SK-N-DZ (cell line): ENCODE measurements around the gene ZNF888.
"Not testable (repeated sequence)": the region's sequence is repeated elsewhere in the genome, so short reads cannot be mapped to it uniquely, and the experiment has no call there.

ENCODE experiments used
- DNase-seq: peaks from one replicate; pipeline ENCODE4 v3.0.0-alpha.2; 2015; ENCODE audit warnings: low spot score

Gene ZNF888

DNA sequence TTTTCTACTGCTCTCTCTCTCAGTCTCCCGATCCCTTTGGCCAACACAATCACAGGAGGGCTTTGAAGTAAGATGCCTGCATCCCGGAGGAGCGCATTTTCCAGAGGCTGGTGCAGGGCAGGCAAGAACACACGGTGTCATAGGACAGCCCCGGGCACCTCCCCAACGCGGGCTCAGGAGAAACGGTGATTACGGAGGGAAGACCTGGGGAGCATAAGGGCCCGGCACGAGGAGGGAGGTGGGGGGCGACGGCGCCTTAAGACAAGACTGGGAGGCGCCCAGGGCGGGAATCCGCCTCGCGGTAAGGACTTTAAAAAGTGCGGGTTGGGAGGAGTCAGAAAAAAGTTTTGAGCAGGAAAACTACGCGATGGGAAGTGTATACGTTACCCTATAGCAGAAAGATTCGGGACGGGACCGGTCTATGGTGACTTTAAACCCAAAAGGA is 18.7 kb upstream of the ZNF888 start:
- DNase-seq = peak; percentile 25

DNA sequence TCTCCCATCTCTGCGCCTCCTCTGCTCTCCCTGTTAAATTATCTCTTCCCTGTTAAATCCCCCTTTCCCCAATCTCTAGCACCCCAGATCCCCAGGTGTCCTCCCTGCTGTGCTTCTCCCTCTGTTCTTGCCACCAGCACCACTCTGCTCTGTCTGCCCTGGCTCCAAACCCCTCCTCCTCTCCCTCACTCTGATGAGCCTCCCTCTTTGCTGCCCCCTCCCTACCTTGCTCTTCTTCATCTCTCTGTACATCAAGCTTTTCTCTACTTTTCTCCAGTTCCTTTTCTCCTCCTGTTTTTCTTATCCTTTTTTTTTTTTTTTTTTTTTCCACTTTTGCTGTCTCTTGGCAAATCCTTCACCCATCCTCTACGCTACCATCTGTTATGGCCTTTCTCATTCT is 18.3 kb upstream of the ZNF888 start:
- DNase-seq = not testable (repeated sequence)

DNA sequence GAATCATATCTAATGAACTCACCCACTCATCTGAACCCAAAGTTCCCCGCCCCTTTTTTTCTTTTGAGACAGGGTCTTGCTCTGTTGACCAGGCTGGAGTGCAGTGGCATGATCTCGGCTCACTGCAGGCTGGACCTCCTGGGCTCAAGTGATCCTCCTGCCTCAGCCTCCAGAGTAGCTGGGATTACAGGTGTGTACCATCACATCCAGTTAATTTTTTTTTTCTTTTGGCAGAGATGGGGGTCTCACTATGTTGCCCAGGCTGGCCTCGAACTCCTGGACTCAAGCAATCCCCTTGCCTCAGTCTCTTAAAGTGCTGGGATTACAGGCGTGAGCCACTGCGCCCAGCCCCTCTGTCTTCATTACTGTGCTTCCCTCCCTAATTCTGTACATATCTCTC is 17.7 kb upstream of the ZNF888 start:
- not testable (repeated sequence) for DNase-seq

DNA sequence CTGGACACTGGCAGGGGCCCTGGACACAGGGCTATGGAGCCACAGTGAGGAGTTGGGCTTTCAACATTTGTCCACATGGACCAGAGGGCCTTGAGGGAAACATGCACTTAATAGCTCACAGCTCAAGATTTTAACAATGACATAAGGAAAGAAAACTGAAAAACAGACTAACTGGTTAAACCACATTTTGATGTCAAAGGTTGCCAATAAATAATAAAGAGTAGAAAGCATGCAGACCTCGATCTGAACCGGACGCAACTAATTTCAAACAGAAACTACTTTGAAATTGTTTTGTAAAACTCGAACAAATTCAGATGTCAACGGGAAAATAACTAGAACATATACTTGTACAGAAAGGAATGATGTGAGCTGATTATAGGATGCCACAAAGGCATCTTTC is 15.5 kb upstream of the ZNF888 start:
- DNase-seq = no peak

DNA sequence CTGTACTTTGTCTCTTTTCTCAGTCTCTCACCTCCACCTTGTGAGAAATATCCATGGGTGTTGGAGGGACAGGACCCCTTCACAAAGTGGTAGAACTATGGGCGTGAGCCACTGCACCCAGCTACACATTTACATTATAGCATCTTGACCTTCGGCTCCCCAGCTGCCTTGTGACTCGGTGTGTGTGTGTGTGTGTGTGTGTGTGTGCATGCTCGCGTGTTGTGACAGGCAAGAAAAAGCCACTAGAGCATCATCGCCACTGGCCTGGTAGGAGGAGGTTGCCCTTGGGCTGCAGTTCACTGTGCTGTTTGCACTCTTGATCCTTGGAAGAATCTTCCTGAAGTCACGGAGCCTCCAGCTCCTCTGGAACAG is 13.7 kb upstream of the ZNF888 start:
- no peak for DNase-seq

DNA sequence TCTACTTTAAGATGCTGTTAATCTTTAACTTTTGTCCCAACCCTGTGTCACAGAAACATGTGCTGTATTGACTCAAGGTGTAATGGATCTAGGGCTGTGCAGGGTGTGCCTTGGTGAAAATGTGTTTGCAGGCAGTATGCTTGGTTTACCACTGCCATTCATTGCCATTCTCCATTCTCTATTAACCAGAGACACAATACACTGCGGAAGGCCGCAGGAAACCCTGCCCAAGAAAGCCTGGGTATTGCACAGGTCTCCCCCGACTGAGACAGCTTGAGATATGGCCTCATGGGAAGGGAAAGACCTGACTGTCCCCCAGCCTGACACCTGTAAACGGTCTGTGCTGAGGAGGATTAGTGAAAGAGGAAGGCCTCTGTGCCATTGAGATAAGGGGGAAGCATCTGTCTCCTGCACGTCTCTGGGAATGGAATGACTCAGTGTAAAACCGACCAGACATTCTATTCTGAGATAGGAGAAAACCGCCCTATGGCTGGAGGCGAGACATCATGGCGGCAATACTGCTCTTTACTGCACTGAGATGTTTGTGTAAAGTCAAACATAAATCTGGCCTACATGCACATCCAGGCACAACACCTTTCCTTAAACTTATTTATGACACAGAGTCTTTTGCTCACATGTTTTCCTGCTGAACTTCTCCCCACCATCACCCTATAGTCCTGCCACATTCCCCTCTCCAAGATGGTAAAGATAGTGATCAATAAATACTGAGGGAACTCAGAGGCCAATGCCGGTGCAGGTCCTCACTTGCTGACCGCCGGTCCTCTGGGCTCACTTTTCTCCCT is 13.1 kb upstream of the ZNF888 start:
- DNase-seq = no peak

DNA sequence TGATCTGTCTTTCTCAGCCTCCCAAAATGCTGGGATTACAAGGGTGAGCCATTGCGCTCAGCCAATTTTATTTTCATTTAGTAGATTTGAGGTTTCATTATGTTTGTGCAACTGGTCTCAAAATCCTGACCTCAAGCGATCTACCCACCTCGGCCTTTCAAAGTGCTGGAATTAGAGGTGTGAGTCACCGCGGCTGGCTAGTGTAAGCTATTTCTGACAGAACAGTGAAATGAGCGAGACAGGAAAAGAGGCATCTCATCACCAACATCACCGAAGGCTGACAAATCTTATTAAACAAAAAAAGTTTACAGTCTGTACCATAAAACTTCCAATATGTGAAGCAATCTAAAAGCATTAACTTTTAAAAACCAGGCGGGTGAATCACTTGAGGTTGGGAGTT is 12.2 kb upstream of the ZNF888 start:
- no peak for DNase-seq

DNA sequence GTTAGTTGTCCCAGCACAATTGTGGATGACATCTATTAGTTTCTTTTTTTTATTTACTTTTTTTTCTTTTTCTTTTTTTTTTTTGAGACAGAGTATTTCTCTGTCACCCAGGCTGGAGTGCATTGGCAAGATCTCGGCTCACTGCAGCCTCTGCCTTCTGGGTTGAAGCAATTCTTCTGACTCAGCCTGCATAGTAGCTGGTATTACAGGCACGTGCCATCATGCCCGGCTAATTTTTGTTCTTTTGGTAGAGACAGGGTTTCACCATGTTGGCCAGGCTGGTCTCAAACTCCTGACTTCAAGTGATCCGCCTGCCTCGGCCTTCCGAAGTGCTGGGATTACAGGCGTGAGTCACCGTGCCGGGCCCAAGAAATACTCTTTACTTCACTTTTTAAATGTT is 1.4 kb upstream of the ZNF888 start:
- not testable (repeated sequence) for DNase-seq

DNA sequence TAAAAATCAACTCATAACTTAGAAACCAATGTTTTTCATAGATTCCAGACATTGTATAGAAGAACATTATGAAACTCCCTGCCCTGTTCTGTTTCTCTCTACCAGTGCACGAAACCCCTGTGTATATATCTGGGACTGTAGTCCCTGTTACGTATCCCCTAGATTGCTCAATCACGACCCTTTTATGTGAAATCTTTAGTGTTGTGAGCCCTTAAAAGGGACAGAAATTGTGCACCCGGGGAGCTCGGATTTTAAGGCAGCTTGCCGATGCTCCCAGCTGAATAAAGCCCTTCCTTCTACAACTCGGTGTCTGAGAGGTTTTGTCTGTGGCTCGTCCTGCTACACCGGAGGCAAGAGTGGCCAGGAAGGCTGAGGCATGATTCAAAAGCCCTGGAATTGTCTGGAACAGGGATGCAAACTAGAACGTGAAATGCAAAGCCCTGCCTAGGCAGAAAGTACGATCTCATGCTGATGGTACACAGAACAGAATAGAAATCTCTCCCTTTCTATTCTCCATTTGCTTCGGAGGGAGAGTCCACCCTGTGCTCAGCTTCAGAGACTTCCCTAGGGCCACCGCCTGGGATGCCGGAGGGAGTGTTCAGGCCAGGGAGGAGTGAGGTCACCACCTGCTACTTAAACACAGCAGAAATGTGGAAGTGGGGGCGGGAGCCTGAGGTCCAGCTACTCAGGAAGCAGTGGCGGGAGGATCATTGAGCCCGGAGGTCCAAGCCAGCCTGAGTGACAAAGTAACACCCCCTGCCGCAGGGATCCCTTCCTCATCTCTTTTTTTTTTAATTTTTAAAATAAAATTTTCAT is 758 bp upstream of the ZNF888 start:
- no peak for DNase-seq

DNA sequence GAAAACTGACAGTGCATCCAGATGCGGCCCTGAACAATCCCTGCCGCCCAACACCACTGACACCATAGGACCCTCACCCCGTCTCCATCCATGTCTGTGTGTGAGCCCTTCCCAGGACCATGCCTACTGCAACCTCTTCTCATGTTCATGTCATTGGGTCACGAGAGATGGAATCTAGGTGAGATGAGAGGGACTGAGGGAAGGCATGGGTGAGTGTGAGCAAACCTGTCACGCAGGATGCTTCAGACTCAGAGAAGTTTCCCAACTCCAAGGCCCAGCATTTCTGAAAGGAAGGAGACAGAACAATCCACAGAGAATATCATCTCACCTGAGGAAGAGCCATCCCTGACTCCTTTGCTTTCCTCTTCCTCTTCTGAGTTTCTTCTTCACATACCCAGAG is 5.7 kb downstream of the ZNF888 start:
- DNase-seq = no peak

DNA sequence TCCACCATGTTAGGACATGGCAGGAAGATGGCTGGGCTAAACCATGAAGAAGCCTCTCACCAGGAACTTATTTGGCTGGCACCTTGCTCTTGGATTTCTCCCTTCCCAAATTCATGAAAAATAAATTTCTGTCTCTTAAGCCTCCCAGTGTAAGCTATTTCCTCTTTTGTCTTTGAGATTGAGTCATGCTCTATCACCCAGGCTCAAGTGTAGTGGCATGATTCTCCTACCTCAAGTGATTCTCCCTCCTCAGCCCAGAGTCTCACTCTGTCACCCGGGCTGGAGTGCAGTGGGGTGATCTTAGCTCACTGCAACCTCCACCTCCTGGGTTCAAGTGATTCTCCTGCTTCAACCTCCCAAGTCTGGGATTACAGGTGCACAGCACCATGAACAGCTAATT is 12.6 kb downstream of the ZNF888 start:
- DNase-seq = no peak

DNA sequence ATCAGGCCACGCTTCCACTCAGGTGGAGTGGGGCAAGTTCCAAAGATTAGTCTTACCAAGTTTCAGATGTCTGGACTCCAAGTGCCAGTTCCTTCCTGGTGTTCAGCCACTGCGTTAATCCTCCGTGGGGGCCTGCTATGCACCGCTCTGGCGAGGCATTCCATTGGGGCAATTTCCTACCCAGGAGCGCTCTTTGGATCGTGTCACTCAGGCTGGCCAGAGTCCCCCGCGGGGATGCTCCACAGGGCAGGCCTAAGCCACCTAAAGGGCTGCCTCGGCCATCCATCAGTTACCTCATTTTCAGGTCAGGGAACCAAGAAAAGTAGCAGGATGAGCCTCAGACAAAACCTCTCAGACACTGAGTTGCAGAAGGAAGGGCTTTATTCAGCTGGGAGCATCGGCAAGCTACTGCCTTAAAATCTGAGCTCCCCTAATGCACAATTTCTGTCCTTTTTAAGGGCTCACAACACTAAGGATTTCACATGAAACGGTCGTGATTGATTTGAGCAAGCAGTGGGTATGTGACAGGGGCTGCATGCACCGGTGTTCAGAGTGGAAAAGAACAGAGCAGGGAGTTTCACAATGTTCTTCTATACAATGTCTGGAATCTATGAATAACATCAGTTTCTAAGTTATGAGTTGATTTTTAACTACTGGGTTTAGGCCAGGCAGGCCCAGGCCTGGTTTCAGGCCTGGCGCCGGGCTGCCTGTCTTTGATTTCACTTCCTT is 19.0 kb downstream of the ZNF888 start:
- DNase-seq = not testable (repeated sequence)

DNA sequence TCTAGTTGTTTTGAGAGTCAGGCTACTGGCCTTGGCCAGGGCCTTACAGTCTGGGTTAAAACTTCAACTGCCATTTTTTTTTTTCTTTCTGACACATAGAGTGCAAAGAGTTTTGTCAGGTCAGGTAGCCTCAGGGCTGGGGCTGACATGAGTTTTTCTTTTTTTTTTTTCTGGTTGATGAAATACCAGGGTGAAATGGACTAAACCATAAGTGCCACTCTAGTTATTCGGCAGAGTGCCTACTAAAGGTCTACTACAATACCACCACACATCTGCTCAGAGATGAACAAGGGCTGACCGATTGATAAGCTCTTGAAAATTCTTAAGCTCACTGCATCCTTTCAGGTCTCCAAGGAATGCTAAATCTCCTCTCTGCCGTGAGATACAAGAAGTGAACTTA is 21.4 kb downstream of the ZNF888 start:
- DNase-seq = no peak

DNA sequence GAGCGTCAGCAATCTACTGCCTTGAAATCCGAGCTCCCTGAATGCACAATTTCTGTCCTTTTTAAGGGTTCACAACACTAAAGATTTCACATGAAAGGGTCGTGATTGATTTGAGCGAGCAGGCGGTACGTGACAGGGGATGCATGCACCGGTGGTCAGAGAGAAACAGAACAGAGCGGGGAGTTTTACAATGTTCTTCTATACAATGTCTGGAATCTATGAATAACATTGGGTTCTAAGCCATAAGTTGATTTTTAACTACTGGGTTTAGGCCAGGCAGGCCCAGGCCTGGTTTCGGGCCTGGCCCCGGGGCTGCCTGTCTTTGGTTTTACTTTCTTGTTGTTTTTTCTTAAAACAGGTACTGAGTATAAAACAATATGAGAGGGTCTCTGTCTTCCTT is 24.6 kb downstream of the ZNF888 start:
- not testable (repeated sequence) for DNase-seq

DNA sequence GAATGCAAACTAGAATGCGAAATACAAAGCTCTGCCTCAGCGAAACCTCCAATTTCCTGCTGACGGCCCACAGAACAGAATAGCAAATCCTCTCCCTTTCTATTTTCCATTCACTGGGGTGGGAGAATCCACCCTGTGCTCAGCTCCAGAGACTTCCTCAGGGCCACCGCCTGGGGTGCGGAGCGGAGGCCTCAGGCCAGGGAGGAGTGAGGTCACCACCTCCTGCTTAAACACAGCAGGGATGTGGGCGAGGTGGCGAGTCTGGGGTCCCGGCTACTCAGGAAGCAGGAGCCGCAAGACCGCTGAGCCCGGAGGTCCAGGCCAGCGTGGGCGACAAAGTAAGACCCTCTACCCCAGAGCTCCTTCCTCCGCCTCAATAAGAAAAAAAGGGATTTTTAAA is 25.1 kb downstream of the ZNF888 start:
- DNase-seq = no peak

DNA sequence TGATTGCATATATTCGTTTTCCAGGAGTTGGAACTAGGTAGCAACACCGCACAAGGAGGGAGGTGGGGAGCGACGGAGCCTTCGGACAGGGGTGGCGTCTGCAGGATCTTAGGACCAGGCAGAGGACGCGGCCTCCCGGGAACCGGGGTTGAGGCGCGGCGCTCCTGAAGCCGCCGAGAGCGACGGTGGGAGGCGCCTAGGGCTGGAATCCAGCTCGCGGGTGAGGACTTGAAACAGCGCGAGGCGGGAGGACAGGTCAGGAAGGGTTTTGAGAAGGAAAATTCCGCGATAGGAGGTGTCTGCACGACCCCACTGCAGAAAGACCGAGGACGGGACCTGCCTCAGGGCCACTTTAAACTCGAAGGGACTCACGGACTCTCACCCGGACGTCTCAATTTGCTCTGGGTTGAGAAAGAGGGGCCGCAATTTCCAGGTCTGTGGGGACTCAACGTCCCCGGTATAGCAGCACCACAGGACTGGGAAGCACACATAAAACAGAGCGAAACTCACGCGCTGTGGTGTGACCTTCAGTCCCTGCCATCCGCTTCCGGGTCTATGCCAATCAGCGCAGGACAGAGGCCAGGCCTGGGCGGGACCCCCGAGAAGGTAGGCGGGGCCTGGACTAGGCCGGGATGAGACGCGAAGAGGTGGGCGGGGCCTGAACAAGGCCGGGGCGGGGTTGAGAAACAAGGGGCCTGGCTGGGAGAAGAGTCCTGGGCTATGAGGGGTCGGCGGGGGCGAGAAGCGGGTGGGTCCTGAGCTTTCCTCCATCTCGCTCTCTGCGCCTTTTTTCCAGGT is 25.9 kb downstream of the ZNF888 start, which contains the start of gene ZNF320:
TSS of gene ZNF320 (minus strand) at position 498 of the 798 bp plus-strand sequence. CDS start 7,380 bp downstream, outside the sequence.
- DNase-seq = peak; percentile 87

DNA sequence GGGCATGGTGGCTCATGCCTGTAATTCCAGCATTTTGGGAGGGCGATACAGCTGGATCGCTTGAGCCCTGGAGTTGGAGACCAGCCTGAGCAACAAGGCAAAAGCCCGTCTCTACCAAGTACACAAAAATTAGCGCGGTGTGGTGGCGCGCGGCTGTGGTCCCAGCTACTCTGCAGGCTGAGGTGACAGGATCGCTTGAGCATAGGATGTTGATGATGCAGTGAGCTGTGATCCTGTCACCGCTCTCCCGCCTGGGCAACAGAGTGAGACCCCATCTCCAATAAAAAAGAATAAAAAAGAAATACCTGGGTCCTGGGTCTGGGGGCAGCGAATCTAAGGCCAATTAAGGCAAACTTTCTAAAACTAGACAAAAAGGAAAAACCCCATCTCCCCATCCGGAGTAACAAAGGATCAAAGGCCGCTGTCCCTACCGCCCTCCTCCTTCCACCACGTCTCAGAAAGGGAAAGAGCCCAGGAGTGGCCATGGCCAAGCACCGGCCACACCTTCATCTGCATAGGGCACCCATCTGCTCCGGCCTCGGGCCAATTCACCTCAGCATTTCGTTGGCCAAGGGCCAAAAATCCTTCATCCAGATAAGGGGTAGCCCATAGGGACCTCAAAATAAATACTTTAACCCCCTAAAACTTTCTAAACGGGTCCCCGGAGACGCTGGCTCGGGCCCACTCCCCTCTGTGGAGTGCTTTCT is 26.6 kb downstream of the ZNF888 start:
- peak; percentile 4 for DNase-seq

DNA sequence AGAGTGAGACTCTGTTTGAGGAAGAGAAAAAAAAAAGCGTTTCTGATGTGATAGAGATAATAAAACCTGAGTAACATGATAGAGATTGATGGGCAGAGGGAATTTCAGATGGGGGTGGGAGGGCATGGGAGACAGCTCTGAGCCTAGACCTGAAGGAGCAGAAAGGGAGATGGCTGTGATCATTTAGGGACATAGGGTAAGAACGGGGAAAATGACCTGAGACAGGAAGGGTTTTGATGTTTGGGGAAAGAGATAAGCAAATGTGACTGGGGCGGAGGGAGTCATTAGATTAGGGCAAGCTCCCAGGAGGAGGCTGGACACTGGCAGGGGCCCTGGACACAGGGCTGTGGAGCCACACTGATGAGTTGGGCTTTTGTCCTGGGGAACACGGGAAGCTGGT is 31.9 kb downstream of the ZNF888 start:
- no peak for DNase-seq

DNA sequence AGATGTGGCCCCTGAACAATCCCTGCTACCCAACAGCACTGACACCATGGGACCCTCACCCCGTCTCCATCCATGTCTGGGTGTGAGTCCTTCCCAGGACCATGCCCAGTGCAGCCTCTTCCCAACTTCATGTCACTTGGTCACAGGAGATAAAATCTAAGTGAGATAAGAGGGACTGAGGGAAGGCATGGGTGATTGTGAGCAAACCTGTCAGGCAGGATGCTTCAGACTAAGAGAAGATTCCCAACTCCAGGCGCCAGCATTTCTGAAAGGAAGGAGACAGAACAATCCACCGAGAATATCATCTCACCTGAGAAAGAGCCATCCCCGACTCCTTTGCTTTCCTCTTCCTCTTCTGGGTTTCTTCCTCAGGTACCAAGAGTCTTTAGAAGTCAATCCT is 33.3 kb downstream of the ZNF888 start:
- no peak for DNase-seq

DNA sequence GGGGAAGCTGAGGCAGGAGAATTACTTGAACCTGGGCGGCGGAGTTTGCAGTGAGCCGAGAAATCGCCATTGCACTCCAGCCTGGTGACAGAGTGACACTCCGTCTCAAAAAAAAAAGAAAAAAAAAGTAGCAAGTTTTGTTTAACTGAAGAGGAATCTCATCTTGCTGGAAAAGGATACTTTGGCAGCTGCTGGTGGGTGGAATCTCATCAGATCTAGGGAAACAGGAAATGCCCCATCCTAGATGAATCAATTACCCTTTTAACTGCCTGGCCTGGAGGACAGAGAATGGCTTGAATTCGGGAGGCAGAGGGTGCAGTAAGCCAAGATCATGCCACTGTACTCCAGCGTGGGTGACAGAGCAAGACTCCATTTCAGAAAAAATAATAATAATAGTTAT is 34.2 kb downstream of the ZNF888 start:
- DNase-seq = no peak
